Erythroblast (primary cell): Measurements from ENCODE around the gene ARHGEF28.

Source experiments
- GATA1 ChIP-seq: IDR thresholded peaks from 2 replicates; pipeline ENCODE4 v1.6.1; 2011; ENCODE audit warnings: low read depth, mild to moderate bottlenecking, control low read depth, low read length, moderate library complexity
- POLR2A ChIP-seq: IDR thresholded peaks from 2 replicates; pipeline ENCODE4 v1.6.1; 2011; ENCODE audit warnings: mild to moderate bottlenecking, low read length

DNA sequence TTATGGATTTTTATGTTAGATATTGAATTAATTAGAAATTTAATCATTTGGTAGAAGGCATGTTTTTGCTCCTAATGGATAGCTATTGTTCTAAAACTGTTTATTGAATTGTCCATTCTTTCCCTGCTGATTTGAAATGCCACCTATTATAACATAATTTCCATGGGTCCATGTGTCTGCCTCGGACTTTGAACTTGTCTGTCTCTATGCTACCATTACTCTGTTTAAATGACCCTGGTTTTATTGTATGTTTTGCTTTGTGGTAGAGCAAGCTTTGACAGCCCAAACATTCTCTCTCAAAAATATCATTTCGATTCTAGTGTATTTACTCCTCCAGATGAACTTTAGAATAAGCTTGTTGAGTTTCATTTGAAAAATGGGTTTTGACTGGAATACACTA lies 120.6 kb downstream of the ARHGEF28 start:
- no peak for TF ChIP-seq POLR2A
- TF ChIP-seq GATA1, result no peak
